HepG2 (cell line): ENCODE data around the gene CCDC33.

Source experiments
- ARNT2 ChIP-seq: sonication (generic); formaldehyde crosslinking; IDR thresholded peaks from 2 replicates; pipeline ENCODE4 v1.8.0; 2022; ENCODE audit warnings: mild to moderate bottlenecking, low read depth, missing genetic modification reagents, moderate library complexity
- CAMTA2 ChIP-seq: sonication (generic); formaldehyde crosslinking; IDR thresholded peaks from 2 replicates; pipeline ENCODE4 v1.4.0; 2020; ENCODE audit warnings: mild to moderate bottlenecking, missing genetic modification reagents, borderline replicate concordance
- CHD2 ChIP-seq: IDR thresholded peaks from 2 replicates; pipeline ENCODE4 v1.6.1; 2011; ENCODE audit warnings: low read depth, low read length, improper control_type of control experiment
- FOSL2 ChIP-seq: sonication (generic); formaldehyde crosslinking; IDR thresholded peaks from 2 replicates; pipeline ENCODE4 v1.4.0; 2020; ENCODE audit warnings: missing genetic modification reagents
- NFKBIZ ChIP-seq: IDR thresholded peaks from 2 replicates; pipeline ENCODE4 v1.6.1; 2018; ENCODE audit warnings: missing genetic modification reagents, missing compliant biosample characterization
- PAF1 ChIP-seq: IDR thresholded peaks from 2 replicates; pipeline ENCODE4 v1.6.1; 2016; ENCODE audit warnings: missing genetic modification reagents, missing compliant biosample characterization
- SMC3 ChIP-seq: IDR thresholded peaks from 2 replicates; pipeline ENCODE4 v1.6.1; 2011; ENCODE audit warnings: low read length, improper control_type of control experiment
- ZBTB20 ChIP-seq: sonication (generic); formaldehyde crosslinking; IDR thresholded peaks from 2 replicates; pipeline ENCODE4 v1.8.1; 2023; ENCODE audit warnings: missing genetic modification reagents, low read depth, mild to moderate bottlenecking, borderline replicate concordance
- ZFP90 ChIP-seq: sonication (generic); formaldehyde crosslinking; IDR thresholded peaks from 2 replicates; pipeline ENCODE4 v1.8.0; 2022; ENCODE audit warnings: missing genetic modification reagents, mild to moderate bottlenecking, inconsistent platforms, borderline replicate concordance
- ZNF570 ChIP-seq: sonication (generic); formaldehyde crosslinking; IDR thresholded peaks from 2 replicates; pipeline ENCODE4 v1.4.0; 2020; ENCODE audit warnings: mild to moderate bottlenecking, missing genetic modification reagents, borderline replicate concordance
- ZNF644 ChIP-seq: IDR thresholded peaks from 2 replicates; pipeline ENCODE4 v1.6.1; 2016; ENCODE audit warnings: low read depth
- ZNF761 ChIP-seq: sonication (generic); formaldehyde crosslinking; conservative IDR thresholded peaks from 2 replicates; pipeline ENCODE4 v1.4.0; 2020; ENCODE audit warnings: mild to moderate bottlenecking, missing genetic modification reagents
- ZSCAN20 ChIP-seq: sonication (generic); formaldehyde crosslinking; IDR thresholded peaks from 2 replicates; pipeline ENCODE4 v1.4.0; 2020; ENCODE audit warnings: missing genetic modification reagents, mild to moderate bottlenecking, borderline replicate concordance
- TF ChIP-seq, protein P1 (sequence below): sonication (generic); formaldehyde crosslinking; IDR thresholded peaks from 2 replicates; pipeline ENCODE4 v1.5.0; 2020; ENCODE audit warnings: mild to moderate bottlenecking, missing genetic modification reagents

DNA sequence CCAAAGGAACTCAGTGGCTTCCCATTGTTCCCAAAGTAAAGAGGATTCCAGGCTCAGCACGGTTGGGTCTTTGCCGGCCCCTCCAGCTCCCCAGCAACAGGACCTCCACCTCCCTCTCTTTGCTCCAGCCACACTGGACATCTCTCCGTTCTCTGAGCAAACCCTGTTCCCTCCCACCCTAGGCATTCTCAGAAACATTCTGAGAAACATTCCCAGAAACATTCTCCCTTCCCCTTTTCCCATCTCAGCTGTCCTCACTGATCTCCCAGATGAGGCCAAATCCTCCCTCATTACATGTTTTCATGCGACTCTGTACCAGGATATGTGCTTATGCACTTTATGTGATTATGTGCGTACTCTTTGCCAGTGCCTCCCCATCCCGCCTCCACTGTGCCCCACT is 14.1 kb downstream of the CCDC33 start:
- no peak for TF ChIP-seq ZNF761 (CRISPR knock-in tag)
- TF ChIP-seq CHD2, result no peak
- TF ChIP-seq, protein P1, sequence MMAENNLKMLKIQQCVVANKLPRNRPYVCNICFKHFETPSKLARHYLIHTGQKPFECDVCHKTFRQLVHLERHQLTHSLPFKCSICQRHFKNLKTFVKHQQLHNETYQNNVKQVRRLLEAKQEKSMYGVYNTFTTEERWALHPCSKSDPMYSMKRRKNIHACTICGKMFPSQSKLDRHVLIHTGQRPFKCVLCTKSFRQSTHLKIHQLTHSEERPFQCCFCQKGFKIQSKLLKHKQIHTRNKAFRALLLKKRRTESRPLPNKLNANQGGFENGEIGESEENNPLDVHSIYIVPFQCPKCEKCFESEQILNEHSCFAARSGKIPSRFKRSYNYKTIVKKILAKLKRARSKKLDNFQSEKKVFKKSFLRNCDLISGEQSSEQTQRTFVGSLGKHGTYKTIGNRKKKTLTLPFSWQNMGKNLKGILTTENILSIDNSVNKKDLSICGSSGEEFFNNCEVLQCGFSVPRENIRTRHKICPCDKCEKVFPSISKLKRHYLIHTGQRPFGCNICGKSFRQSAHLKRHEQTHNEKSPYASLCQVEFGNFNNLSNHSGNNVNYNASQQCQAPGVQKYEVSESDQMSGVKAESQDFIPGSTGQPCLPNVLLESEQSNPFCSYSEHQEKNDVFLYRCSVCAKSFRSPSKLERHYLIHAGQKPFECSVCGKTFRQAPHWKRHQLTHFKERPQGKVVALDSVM (CRISPR knock-in tag), result no peak
- TF ChIP-seq NFKBIZ, result no peak
- TF ChIP-seq ZBTB20 (CRISPR knock-in tag), result no peak
- no peak for TF ChIP-seq ZNF570 (CRISPR knock-in tag)
- TF ChIP-seq FOSL2 (CRISPR knock-in tag), result no peak
- no peak for TF ChIP-seq ZFP90
- TF ChIP-seq CAMTA2 (CRISPR knock-in tag), result no peak
- TF ChIP-seq ARNT2, result no peak
- no peak for TF ChIP-seq SMC3
- TF ChIP-seq ZSCAN20, result no peak
- no peak for TF ChIP-seq ZNF644 (CRISPR knock-in tag)
- TF ChIP-seq PAF1, result no peak
